Peyer's patch (tissue), 4 donors: ENCODE measurements around the gene CLASP2.

ENCODE experiments used
- CTCF ChIP-seq, 6 experiments: fragments of 450-650 bp in 4 of 6; fragments of 200-600 bp in 2 of 6; sonication (generic) in 1 of 6; IDR thresholded peaks; one replicate each; pipeline ENCODE4 v1.5.1; 2017 to 2019; ENCODE audit warnings: antibody characterized with exemption in 6 of 6, mild to moderate bottlenecking in 3 of 6, moderate library complexity in 1 of 6
- POLR2A ChIP-seq, 2 donors: fragments of 450-650 bp; IDR thresholded peaks; one replicate each; pipeline ENCODE4 v1.5.1; 2017; ENCODE audit warnings: antibody characterized with exemption in 2 of 2, mild to moderate bottlenecking in 2 of 2, moderate library complexity in 2 of 2

GRCh38 chr3:33592999-33593398, 125.1 kb downstream of the CLASP2 start:
- TF ChIP-seq CTCF (IDR thresholded peaks at IDR 0.05) = no peak
- no peak for TF ChIP-seq POLR2A (IDR thresholded peaks at IDR 0.05)
